Smooth muscle cell (in vitro differentiated cells): ENCODE data around the gene FAM210A. TPM values are rescaled to one million over a fixed set of nuclear protein-coding genes. Genes with fewer than 3 reads are reported as not detected.

Experiments used
- DNase-seq: peaks from one replicate; lab custom pipeline; 2025; ENCODE audit not compliant: unreplicated experiment; lab: John Stamatoyannopoulos, UW
- H2AFZ ChIP-seq: fragments of 200-600 bp; sonication (generic); 2 replicates; pipeline ENCODE4 v1.6.0; 2016; ENCODE audit warnings: antibody characterized with exemption, low read depth, mild to moderate bottlenecking
- H3F3A ChIP-seq: fragments of 200-600 bp; sonication (generic); 2 replicates; pipeline ENCODE4 v1.6.0; 2017; ENCODE audit warnings: antibody characterized with exemption, low read depth
- H3K27ac ChIP-seq: fragments of 200-600 bp; sonication (generic); 2 replicates; pipeline ENCODE4 v1.5.1; 2016; ENCODE audit warnings: low read depth, mild to moderate bottlenecking
- H3K27me3 ChIP-seq: fragments of 200-600 bp; sonication (generic); 2 replicates; pipeline ENCODE4 v1.6.1; 2016; ENCODE audit warnings: low read depth, mild to moderate bottlenecking
- H3K36me3 ChIP-seq: fragments of 200-600 bp; sonication (generic); 2 replicates; pipeline ENCODE4 v1.5.1; 2016; ENCODE audit warnings: low read depth
- H3K4me1 ChIP-seq: fragments of 200-600 bp; sonication (generic); 2 replicates; pipeline ENCODE4 v1.5.1; 2016; ENCODE audit warnings: low read depth
- H3K4me2 ChIP-seq: fragments of 200-600 bp; sonication (generic); 2 replicates; pipeline ENCODE4 v1.6.0; 2016; ENCODE audit warnings: mild to moderate bottlenecking
- H3K4me3 ChIP-seq: fragments of 200-600 bp; sonication (generic); 2 replicates; pipeline ENCODE4 v1.5.1; 2016; ENCODE audit warnings: mild to moderate bottlenecking
- H3K79me2 ChIP-seq: fragments of 200-600 bp; sonication (generic); 2 replicates; pipeline ENCODE4 v1.6.0; 2016; ENCODE audit warnings: low read depth, mild to moderate bottlenecking
- H3K9ac ChIP-seq: fragments of 200-600 bp; sonication (generic); 2 replicates; pipeline ENCODE4 v1.6.0; 2016; ENCODE audit warnings: low read depth
- H3K9me3 ChIP-seq: fragments of 200-600 bp; sonication (generic); replicated peaks from 2 replicates; pipeline ENCODE4 v1.5.1; 2016; ENCODE audit warnings: low read depth
- H4K20me1 ChIP-seq: fragments of 200-600 bp; sonication (generic); 2 replicates; pipeline ENCODE4 v1.6.0; 2016; ENCODE audit warnings: low read depth
- WGBS: methylation state at CpG from one replicate; pipeline ENCODE4 v1.1.7; 2016; ENCODE audit warnings: low lambda C conversion rate; 5-methylcytosine and 5-hydroxymethylcytosine counted together
- polyA plus RNA-seq: library from polyadenylated mRNA; unstranded; fragments of >200 nt; fragmentation: Nextera tagmentation; extraction: Ambion mirVana; gene quantifications from 2 replicates; pipeline ENCODE4 v1.2.1, GENCODE V29; 2016
- total RNA-seq: library from RNA; depleted of rRNA; stranded (reverse); fragments of >200 nt; gene quantifications from 2 replicates; pipeline ENCODE4 v1.2.3, GENCODE V29; 2014
- TF ChIP-seq, protein P1 (sequence below): fragments of 200-600 bp; sonication (generic); IDR thresholded peaks from 2 replicates; pipeline ENCODE4 v1.5.1; 2017; ENCODE audit warnings: borderline replicate concordance, mild to moderate bottlenecking, antibody characterized with exemption; ENCODE audit not compliant: insufficient read depth, poor library complexity, severe bottlenecking

The FAM210A gene
- total and polyA plus RNA-seq, 2 experiments from 2014 or later: 16.0 to 16.6 TPM

DNA sequence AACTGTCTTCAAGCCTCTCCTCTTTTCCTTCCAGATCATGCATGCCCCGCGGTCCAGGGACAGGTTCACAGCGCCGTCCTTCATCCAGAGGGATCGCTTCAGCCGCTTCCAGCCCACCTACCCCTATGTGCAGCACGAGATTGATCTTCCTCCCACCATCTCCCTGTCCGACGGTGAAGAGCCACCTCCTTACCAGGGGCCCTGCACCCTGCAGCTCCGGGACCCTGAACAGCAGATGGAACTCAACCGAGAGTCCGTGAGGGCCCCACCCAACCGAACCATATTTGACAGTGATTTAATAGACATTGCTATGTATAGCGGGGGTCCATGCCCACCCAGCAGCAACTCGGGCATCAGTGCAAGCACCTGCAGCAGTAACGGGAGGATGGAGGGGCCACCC lies 81.3 kb downstream of the FAM210A start:
- Histone ChIP-seq H3K9me3 (no peaks in the 10 kb centered on the region), H3K9ac (no peak overlapping the region), H3K4me2 (no peak overlapping the region), H3K27me3 (no peaks in the 10 kb centered on the region), H3K4me1 (no peaks in the 10 kb centered on the region), H3K27ac (no peak overlapping the region), H2AFZ (no peak overlapping the region), H3F3A (no peaks in the 10 kb centered on the region), H3K79me2 (no peaks in the 10 kb centered on the region), H3K36me3 (no peaks in the 10 kb centered on the region), H4K20me1 (peaks cover 35% of the 10 kb centered on the region), H3K4me3 (no peak overlapping the region)
- TF ChIP-seq, protein P1, sequence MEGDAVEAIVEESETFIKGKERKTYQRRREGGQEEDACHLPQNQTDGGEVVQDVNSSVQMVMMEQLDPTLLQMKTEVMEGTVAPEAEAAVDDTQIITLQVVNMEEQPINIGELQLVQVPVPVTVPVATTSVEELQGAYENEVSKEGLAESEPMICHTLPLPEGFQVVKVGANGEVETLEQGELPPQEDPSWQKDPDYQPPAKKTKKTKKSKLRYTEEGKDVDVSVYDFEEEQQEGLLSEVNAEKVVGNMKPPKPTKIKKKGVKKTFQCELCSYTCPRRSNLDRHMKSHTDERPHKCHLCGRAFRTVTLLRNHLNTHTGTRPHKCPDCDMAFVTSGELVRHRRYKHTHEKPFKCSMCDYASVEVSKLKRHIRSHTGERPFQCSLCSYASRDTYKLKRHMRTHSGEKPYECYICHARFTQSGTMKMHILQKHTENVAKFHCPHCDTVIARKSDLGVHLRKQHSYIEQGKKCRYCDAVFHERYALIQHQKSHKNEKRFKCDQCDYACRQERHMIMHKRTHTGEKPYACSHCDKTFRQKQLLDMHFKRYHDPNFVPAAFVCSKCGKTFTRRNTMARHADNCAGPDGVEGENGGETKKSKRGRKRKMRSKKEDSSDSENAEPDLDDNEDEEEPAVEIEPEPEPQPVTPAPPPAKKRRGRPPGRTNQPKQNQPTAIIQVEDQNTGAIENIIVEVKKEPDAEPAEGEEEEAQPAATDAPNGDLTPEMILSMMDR: no peak
- DNase-seq: no peak
- WGBS: 97% methylated on average over 16 of the region's 16 CpGs

DNA sequence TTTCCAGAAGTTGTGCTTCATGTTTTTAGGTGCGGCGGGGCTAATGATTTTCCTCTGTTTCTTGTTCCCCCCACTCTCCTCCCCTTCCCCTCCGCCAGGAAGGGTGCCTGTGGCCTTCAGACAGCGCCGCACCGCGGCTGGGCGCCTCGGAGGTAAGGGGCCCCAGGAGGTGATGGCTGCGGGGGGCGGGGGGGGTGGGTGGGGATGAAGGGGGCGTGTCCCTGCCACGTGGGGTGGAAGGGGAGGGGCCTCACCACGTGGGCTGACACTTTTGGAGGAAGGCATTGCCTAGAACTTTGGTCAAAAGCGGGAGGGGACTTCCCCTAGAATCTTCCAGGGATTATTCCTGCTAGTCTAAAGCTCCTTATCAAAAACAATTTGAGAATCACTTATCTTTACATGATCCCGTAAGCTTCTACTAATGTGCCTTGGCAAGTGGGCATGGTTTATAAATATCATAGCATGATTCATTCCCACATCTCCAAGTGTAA lies 83.1 kb downstream of the FAM210A start:
- no peak overlapping the region for H3K4me3 ChIP-seq
- WGBS: 60% methylated on average over 6 of the region's 16 CpGs
- H2AFZ ChIP-seq: no peak overlapping the region
- no peak overlapping the region for H3K27ac ChIP-seq
- H3K9me3 ChIP-seq: no peaks in the 10 kb centered on the region
- no peak overlapping the region for H3K9ac ChIP-seq
- no peaks in the 10 kb centered on the region for H3K36me3 ChIP-seq
- no peaks in the 10 kb centered on the region for H3F3A ChIP-seq
- H3K4me2 ChIP-seq: no peak overlapping the region
- H3K27me3 ChIP-seq: no peaks in the 10 kb centered on the region
- H3K4me1 ChIP-seq: no peaks in the 10 kb centered on the region
- no peaks in the 10 kb centered on the region for H3K79me2 ChIP-seq
- TF ChIP-seq, protein P1: no peak
- H4K20me1 ChIP-seq: peaks cover 48% of the 10 kb centered on the region
- DNase-seq: no peak

GRCh38 chr18:13642440-13642827 lies 83.9 kb downstream of the FAM210A start:
- H3K9ac ChIP-seq: no peak overlapping the region
- no peak overlapping the region for H3K4me2 ChIP-seq
- TF ChIP-seq, protein P1: no peak
- DNase-seq: no peak
- no peaks in the 10 kb centered on the region for H3K4me1 ChIP-seq
- H3K79me2 ChIP-seq: no peaks in the 10 kb centered on the region
- no peak overlapping the region for H2AFZ ChIP-seq
- no peaks in the 10 kb centered on the region for H3K36me3 ChIP-seq
- no peak overlapping the region for H3K27ac ChIP-seq
- H3K4me3 ChIP-seq: no peak overlapping the region
- 93% methylated on average over 15 of the region's 15 CpGs for WGBS
- H3K9me3 ChIP-seq: no peaks in the 10 kb centered on the region
- H4K20me1 ChIP-seq: peaks cover 54% of the 10 kb centered on the region
- no peaks in the 10 kb centered on the region for H3F3A ChIP-seq
- H3K27me3 ChIP-seq: no peaks in the 10 kb centered on the region
